ENCODE data around the gene NXNL1. TPM values are rescaled to one million over a fixed set of nuclear protein-coding genes. Genes with fewer than 3 reads are reported as not detected.

NXNL1 gene
- total RNA-seq, 1 experiment from 2014 or later, result not detected

GRCh38 chr19:17431417-17431816 is 29.3 kb downstream of the NXNL1 start:
- TF ChIP-seq EZH2phosphoT487 (IDR thresholded peaks at IDR 0.05; ENCODE audit: borderline replicate concordance) (no peak), RAD21 (IDR thresholded peaks at IDR 0.05; ENCODE audit: low read depth) (no peak), YY1 (IDR thresholded peaks at IDR 0.05; ENCODE audit: extremely low read depth, insufficient replicate concordance, low read depth, low read length) (no peak), EGR1 (IDR thresholded peaks at IDR 0.05; ENCODE audit: low read depth) (no peak), POLR2A (IDR thresholded peaks at IDR 0.05; ENCODE audit: borderline replicate concordance, extremely low read depth, insufficient read depth, insufficient read length) (no peak), CBX3 (IDR thresholded peaks at IDR 0.05; ENCODE audit: low read depth) (no peak), TCF7L2 (IDR thresholded peaks at IDR 0.05; ENCODE audit: borderline replicate concordance, extremely low read depth, insufficient read depth, insufficient read length) (no peak), FOSL1 (IDR thresholded peaks at IDR 0.05; ENCODE audit: low read depth) (no peak), EZH2 (IDR thresholded peaks at IDR 0.05) (no peak), ZFX (IDR thresholded peaks at IDR 0.05) (no peak), MAX (IDR thresholded peaks at IDR 0.05) (no peak), SIN3A (IDR thresholded peaks at IDR 0.05; ENCODE audit: low read depth) (no peak), ELF1 (IDR thresholded peaks at IDR 0.05; ENCODE audit: borderline replicate concordance, low read depth) (no peak), SP1 (IDR thresholded peaks at IDR 0.05; ENCODE audit: low read depth) (no peak), CTCF (IDR thresholded peaks at IDR 0.05 in 2 of 3, conservative IDR thresholded peaks at IDR 0.05 in 1 of 3; ENCODE audit: borderline replicate concordance in 1 of 3, insufficient read depth in 1 of 3, low read depth in 2 of 3, low read length in 2 of 3) (no peak), CEBPB (IDR thresholded peaks at IDR 0.05; ENCODE audit: low read depth) (no peak), JUND (IDR thresholded peaks at IDR 0.05) (no peak), ATF3 (IDR thresholded peaks at IDR 0.05) (no peak)
- TF ChIP-seq, protein P1, sequence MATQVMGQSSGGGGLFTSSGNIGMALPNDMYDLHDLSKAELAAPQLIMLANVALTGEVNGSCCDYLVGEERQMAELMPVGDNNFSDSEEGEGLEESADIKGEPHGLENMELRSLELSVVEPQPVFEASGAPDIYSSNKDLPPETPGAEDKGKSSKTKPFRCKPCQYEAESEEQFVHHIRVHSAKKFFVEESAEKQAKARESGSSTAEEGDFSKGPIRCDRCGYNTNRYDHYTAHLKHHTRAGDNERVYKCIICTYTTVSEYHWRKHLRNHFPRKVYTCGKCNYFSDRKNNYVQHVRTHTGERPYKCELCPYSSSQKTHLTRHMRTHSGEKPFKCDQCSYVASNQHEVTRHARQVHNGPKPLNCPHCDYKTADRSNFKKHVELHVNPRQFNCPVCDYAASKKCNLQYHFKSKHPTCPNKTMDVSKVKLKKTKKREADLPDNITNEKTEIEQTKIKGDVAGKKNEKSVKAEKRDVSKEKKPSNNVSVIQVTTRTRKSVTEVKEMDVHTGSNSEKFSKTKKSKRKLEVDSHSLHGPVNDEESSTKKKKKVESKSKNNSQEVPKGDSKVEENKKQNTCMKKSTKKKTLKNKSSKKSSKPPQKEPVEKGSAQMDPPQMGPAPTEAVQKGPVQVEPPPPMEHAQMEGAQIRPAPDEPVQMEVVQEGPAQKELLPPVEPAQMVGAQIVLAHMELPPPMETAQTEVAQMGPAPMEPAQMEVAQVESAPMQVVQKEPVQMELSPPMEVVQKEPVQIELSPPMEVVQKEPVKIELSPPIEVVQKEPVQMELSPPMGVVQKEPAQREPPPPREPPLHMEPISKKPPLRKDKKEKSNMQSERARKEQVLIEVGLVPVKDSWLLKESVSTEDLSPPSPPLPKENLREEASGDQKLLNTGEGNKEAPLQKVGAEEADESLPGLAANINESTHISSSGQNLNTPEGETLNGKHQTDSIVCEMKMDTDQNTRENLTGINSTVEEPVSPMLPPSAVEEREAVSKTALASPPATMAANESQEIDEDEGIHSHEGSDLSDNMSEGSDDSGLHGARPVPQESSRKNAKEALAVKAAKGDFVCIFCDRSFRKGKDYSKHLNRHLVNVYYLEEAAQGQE (IDR thresholded peaks at IDR 0.05; ENCODE audit: low read depth), result no peak
- TF ChIP-seq, protein P2, sequence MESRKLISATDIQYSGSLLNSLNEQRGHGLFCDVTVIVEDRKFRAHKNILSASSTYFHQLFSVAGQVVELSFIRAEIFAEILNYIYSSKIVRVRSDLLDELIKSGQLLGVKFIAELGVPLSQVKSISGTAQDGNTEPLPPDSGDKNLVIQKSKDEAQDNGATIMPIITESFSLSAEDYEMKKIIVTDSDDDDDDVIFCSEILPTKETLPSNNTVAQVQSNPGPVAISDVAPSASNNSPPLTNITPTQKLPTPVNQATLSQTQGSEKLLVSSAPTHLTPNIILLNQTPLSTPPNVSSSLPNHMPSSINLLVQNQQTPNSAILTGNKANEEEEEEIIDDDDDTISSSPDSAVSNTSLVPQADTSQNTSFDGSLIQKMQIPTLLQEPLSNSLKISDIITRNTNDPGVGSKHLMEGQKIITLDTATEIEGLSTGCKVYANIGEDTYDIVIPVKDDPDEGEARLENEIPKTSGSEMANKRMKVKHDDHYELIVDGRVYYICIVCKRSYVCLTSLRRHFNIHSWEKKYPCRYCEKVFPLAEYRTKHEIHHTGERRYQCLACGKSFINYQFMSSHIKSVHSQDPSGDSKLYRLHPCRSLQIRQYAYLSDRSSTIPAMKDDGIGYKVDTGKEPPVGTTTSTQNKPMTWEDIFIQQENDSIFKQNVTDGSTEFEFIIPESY (IDR thresholded peaks at IDR 0.05; ENCODE audit: extremely low read depth, insufficient replicate concordance, low read length), result no peak
- ChIA-PET RAD21 (ENCODE audit: low non-redundant PET in 1 of 2, low total read pairs in 2 of 2, uncharacterized antibody in 2 of 2, unreplicated experiment in 2 of 2) (no interaction called here), CTCF (no interaction called here), POLR2A (no interaction called here)
- intact Hi-C loops (cut with micrococcal nuclease), result no loop called here
- H3K36me3 ChIP-seq (ENCODE audit: control insufficient read depth in 1 of 2, insufficient read depth in 2 of 2, low read length in 2 of 2), result no peaks in the 10 kb centered on the region
- no TSS peak for BruUV-seq (replicated peaks)
- no peak overlapping the region for H3K4me2 ChIP-seq (ENCODE audit: low read length)
- H3K4me1 ChIP-seq (ENCODE audit: control insufficient read depth in 1 of 2, insufficient read depth in 2 of 2, low read length in 2 of 2), result peaks cover 9 to 13% of the 10 kb centered on the region in 2 experiments
- H4K20me1 ChIP-seq (ENCODE audit: insufficient read depth), result no peaks in the 10 kb centered on the region
- H3K9me2 ChIP-seq (ENCODE audit: insufficient read depth), result no peaks in the 10 kb centered on the region
- H2AFZ ChIP-seq (ENCODE audit: low read depth, low read length, poor library complexity, severe bottlenecking), result no peak overlapping the region
- no peaks in the 10 kb centered on the region for H3K9me3 ChIP-seq (ENCODE audit: control insufficient read depth in 1 of 2, insufficient read depth in 1 of 2, low read depth in 1 of 2, low read length in 2 of 2)
- no peaks in the 10 kb centered on the region for H3K79me2 ChIP-seq (ENCODE audit: insufficient read depth, low read length)
- H3K4me3 ChIP-seq (replicated peaks in 1 of 2; ENCODE audit: low read depth in 1 of 2, low read length in 2 of 2), result no peak overlapping the region
- H3K9ac ChIP-seq (ENCODE audit: low read length), result no peak overlapping the region
- DNase-seq (ENCODE audit: low read depth, low spot score) (no peak), ATAC-seq (no peak)
- H3K27ac ChIP-seq (ENCODE audit: low read depth, low read length), result no peak overlapping the region
- no peaks in the 10 kb centered on the region for H3K27me3 ChIP-seq (ENCODE audit: insufficient read depth, low read length)
